Posterior vena cava (tissue), 2 donors: ENCODE data around the gene APLP1. TPM values are rescaled to one million over a fixed set of nuclear protein-coding genes. Genes with fewer than 3 reads are reported as not detected.
"Not testable (repeated sequence)": the region's sequence is repeated elsewhere in the genome, so short reads cannot be mapped to it uniquely, and the experiment has no call there.

Experiments used
- DNase-seq: peaks from one replicate; pipeline ENCODE4 v3.0.0-alpha.2; 2020; ENCODE audit warnings: low spot score
- intact Hi-C, 2 donors: fragments of 100-400 bp; cut with DNase I; formaldehyde crosslinking; loops; one replicate each; pipeline versions ENCODE4 v1.14.1 to v1.14.2; 2022 to 2023
- total RNA-seq, 2 donors: library from RNA; stranded (reverse); fragmentation: NEBNext Ultra II Directional; extraction: Animal tissue kit (Norgen Biotek cat#: 25700); gene quantifications; one replicate each; pipeline ENCODE4 v1.2.1, GENCODE V29; 2021
- donor health status: DM: yes; HTN: yes; CAD: no.
- donor health status: DM: yes; HTN: yes; CAD: no.

APLP1 gene
- total RNA-seq, 2 donors from 2014 or later = 3.9 to 7.3 TPM

- DNase-seq = peak; percentile 94
- intact Hi-C loops = no loop called here
Observed at GRCh38 chr19:35899547-35900214, 31.3 kb downstream of the APLP1 start.

DNA sequence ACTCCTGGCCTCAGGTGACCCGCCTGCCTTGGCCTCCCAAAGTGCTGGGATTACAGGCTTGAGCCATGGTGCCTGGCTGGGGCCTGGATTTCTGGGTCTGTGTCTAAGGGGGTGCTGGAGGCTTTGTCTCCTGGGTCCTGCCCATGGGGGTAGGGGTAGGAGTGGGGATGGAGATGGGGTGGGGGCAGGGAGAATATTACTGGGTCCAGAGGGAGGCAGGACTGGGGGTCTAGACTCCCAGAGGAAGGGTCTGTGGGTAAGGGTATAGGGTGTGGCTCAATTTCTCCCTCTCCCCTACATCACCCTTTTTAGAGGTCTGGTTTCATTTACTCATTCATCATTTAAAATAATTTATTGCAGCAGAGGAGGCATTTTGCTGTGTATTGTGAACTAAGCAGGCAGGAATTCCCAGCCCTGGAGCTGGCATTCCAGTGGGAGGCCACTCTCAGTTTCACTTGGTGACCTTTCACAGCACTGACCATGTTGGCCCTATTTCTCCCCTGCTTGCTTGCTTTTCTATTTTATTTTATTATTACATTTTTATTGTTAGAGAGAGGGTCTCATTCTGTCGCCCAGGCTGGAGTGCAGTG lies 32.8 kb downstream of the APLP1 start:
- DNase-seq = no peak
- intact Hi-C loops = no loop called here

- no peak for DNase-seq
- intact Hi-C loops = no loop called here
Observed at GRCh38 chr19:35901854-35902661, 33.7 kb downstream of the APLP1 start, which contains the start of gene HCST. Gene HCST (plus strand): TSS chr19:35902529. CDS start chr19:35902594, 65 bp downstream.

GRCh38 chr19:35902870-35903475 lies 34.6 kb downstream of the APLP1 start:
- intact Hi-C loops = no loop called here
- no peak for DNase-seq

DNA sequence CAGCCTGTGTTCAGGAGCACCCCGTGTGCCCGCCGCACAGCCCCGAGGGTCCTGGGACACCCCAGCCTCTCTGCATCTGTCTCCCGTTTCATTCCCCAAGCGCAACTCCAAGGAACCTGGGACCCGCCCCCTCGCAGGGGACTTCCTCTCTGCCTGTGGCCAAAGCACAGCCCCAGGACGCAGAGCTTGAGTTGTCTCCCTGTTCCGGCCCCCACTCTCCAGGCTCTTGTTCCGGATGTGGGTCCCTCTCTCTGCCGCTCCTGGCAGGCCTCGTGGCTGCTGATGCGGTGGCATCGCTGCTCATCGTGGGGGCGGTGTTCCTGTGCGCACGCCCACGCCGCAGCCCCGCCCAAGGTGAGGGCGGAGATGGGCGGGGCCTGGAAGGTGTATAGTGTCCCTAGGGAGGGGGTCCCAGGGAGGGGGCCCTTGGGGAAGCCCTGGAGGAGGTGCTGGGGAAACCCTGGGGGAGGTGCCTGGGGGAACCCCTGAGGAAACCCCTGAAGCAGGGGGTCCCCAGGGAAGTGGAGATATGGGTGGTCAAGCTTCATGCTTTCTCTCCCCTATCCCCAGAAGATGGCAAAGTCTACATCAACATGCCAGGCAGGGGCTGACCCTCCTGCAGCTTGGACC lies 35.3 kb downstream of the APLP1 start:
- intact Hi-C loops = no loop called here
- peak; percentile 95 for DNase-seq

DNA sequence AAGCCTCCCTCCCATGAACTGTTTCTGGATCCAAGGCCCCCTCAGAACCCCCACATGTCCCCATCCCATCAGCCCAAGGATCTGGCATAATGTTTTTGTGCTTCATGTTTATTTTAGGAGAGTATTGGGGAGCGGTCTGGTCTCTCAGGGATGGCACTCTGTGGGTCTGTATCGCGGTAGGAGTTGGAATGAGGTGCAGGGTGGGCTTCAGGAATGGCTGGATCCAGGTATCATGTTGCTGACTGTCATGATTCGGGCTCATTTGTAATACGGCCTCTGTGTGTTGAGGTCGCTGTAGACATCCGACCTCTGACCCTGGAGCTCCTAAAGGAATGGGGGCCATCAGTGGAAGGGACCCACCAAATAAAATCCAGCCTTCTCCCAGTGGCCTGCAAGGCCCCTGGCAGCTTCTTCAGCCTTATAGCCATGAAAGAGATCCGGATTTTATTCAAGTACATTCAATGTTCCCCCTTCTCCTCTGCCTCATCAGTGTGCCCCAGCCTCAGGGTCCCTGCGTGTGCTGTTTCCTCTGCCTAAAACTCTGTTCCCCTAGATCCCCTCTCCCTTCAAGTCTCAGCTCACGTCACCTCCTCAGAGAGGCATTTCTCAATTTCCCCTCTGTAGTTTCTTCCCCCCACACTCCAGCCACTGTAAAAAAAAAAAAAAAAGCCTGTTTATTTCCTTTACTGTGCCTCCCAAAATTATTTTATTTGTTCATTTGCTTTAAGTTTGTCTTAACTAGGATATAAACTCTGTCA lies 36.1 kb downstream of the APLP1 start:
- intact Hi-C loops = no loop called here
- no peak for DNase-seq

GRCh38 chr19:35905178-35905727 lies 36.9 kb downstream of the APLP1 start:
- intact Hi-C loops = no loop called here
- DNase-seq = no peak

DNA sequence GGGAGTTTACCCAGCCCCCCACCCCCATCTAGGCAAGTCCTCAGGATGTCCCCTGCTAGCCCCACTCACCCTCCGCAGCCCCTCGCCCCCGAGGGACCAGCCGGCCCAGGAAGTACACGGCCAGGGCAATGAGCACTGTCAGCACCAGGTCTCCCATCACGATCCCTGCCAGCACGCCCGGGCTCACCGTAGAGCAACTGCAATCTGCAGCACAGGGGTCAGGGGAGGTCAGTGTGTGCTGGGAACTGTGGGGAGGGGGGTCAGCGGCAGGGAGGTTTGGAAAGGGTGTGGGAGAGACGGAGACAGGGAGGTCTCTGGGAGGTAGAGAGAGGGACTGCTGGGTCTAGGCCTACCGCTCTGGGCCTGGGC lies 39.0 kb downstream of the APLP1 start:
- intact Hi-C loops = no loop called here
- DNase-seq = no peak

DNA sequence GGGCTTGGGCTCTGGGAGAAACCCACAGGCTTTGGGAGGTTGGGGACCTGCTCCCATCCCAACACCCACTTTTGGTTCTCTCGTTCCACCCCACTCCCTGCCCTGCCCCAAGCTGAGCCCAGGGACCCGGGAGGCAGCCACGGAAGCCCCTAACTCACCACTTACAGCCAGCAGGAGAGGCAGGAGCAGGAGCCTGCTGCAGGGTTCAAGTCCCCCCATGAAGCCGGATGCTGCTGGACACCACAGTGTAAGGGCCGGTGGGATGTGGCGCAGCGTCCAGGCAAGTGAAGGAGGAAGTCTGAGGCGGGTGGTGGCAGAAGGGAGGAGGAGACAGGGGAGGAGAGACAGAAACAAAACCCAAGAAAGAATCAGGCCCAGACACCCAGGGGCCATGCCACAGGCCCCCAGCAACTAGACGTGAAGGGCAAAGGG lies 39.7 kb downstream of the APLP1 start, which contains the start of gene TYROBP:
TSS of gene TYROBP (minus strand) at position 286 of the 432 bp plus-strand sequence. CDS start at position 219, 67 bp downstream.
- intact Hi-C loops = no loop called here
- peak; percentile 87 for DNase-seq

- intact Hi-C loops = no loop called here
- DNase-seq = peak; percentile 95
Observed at GRCh38 chr19:35908973-35909683, 40.8 kb downstream of the APLP1 start.

DNA sequence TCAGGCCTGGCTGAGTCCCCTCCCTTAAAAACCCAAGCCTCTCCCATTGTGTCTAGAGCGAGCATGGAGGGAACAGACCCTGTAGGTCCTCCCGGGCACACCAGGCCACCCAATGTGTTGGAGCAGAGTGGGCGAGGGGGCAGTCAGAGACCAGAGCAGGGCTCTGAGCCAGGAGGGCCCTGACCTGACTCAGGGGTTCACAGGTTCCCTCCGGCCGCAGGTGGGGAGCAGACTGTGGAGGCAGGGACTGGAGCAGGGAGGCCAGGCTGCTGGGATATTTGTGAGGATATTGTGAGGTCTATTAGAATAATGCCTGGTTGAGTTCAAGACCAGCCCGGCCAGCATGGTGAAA lies 41.3 kb downstream of the APLP1 start:
- intact Hi-C loops = no loop called here
- DNase-seq = no peak

GRCh38 chr19:35910355-35910754 lies 42.0 kb downstream of the APLP1 start:
- DNase-seq, intact Hi-C loops: not testable (repeated sequence)

- DNase-seq = no peak
- intact Hi-C loops = no loop called here
Observed at GRCh38 chr19:35911173-35911572, 42.8 kb downstream of the APLP1 start.

- intact Hi-C loops = no loop called here
Observed at GRCh38 chr19:35911790-35912189, 43.4 kb downstream of the APLP1 start.

GRCh38 chr19:35913589-35913988 lies 45.2 kb downstream of the APLP1 start:
- DNase-seq = no peak
- intact Hi-C loops = no loop called here

More at GRCh38 chr19:35911790-35912189, 43.4 kb downstream of the APLP1 start:
- DNase-seq = no peak

DNA sequence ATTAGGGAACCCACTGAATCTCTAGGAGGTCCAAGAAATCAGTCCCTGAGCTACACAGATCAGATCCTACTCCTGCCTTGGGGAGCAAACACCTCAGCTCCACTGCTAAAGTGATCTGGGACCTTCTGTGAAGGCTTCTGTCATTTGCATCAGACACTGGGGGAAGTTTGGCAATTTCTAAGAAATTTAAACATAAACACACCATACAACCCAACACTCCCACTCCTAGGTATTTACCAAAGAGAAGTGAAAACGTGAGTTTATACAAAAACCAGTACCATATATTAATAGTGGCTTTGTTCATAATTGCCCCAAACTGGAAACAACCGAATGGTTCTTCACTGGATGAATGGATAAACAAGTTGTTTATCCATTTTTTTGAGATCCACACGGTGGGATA lies 47.1 kb downstream of the APLP1 start:
- intact Hi-C loops = no loop called here
- no peak for DNase-seq

DNA sequence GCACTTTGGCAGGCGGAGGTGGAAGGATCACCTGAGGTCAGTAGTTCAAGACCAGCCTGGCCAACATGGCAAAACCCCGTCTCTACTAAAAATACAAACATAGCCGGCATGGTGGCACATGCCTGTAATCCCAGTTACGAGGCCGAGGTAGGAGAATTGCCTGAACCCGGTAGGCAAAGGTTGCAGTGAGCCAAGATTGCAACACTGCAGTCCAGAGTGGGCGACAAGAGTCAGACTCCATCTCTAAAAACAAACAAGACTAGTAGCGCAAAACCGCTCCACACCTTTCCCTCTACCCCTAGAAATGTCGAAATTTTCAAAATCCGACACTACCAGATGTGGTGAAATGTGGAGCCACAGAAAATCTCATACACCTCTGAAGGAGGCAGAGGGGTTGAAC lies 50.9 kb downstream of the APLP1 start:
- intact Hi-C loops = no loop called here
- DNase-seq = no peak

DNA sequence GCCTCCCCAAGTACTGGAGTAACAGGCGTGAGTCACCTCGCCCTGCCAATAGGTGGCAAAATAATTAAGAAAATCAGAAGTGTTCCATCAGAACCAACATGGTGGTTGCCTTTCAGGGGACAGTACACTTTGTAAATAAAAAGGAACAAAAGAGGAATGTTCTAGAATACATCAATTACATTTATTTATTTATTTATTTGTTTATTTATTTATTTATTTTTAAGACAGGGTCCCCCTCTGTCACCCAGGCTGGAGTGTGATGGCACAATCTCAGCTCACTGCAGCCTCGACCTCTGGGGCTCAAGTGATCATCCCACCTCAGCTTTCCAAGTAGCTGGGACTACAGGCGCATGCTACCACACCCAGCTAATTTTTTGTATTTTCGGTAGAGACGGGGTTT lies 52.6 kb downstream of the APLP1 start:
- intact Hi-C loops = loop anchor here in 1 of 2 donors (5.0 kb wide), 1 partner anchor 34 kb away; no protein-coding TSS in a partner anchor
- no peak for DNase-seq
